ENCODE measurements around the gene TRAF7. TPM values are rescaled to one million over a fixed set of nuclear protein-coding genes. Genes with fewer than 3 reads are reported as not detected.
A peak's percentile ranks its signal among the peaks of the same experiment; 100 is the strongest.

Gene TRAF7
- total RNA-seq, 1 experiment from 2014 or later: 199 TPM

DNA sequence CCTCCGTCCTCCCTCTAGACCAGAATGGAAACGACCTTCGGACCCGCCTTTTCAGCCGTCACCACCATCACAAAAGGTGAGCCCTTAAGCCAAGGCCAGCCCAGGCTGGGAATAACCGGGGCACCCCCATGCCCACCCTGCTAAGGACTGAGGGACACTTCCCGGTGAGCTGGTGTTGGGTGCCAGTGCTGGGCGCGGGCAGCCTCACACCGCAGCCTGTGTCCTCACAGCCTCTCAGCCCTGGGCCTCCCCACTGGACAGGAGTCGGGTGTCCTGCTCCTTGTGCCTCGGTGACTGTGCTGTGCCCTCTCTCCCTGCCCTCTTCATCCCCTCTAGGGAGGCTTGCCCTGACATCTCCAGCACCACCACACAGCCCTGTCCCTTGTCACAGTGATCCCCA lies 10.3 kb downstream of the TRAF7 start:
- no peaks in the 10 kb centered on the region for H3K27me3 ChIP-seq (ENCODE audit: insufficient read depth, low read depth)
- H2AFZ ChIP-seq: no peak overlapping the region
- peaks cover 41% of the 10 kb centered on the region for H3K4me1 ChIP-seq (replicated peaks; ENCODE audit: insufficient read depth)
- H3K4me2 ChIP-seq: no peak overlapping the region
- H3K9me2 ChIP-seq (ENCODE audit: insufficient read depth): no peaks in the 10 kb centered on the region
- no peak overlapping the region for H3K27ac ChIP-seq
- no peak for DNase-seq
- H3K36me3 ChIP-seq (ENCODE audit: low read depth): 0 out of 2 replicates have a peak, but pooled peaks cover 9% of the 10 kb centered on the region
- peaks cover 36% of the 10 kb centered on the region for H3F3A ChIP-seq (ENCODE audit: insufficient read depth, low read depth)
- no peak for TF ChIP-seq EZH2 (IDR thresholded peaks at IDR 0.05; ENCODE audit: low read depth)
- TF ChIP-seq CTCF (conservative IDR thresholded peaks at IDR 0.05): no peak
- no peak overlapping the region for H3K4me3 ChIP-seq
- BruUV-seq (replicated peaks): no TSS peak
- ChIA-PET POLR2A (ENCODE audit: unreplicated experiment) (no interaction called here), CTCF (no interaction called here)
- peaks cover 48% of the 10 kb centered on the region for H4K20me1 ChIP-seq (ENCODE audit: insufficient read depth)
- no peaks in the 10 kb centered on the region for H3K9me3 ChIP-seq (ENCODE audit: insufficient read depth, low read depth)
- intact Hi-C loops (cut with micrococcal nuclease; ENCODE audit: unreplicated experiment): no loop called here
- H3K79me2 ChIP-seq (ENCODE audit: low read depth): peaks cover 49% of the 10 kb centered on the region

- no peak overlapping the region for H3K4me2 ChIP-seq
- intact Hi-C loops (cut with micrococcal nuclease; ENCODE audit: unreplicated experiment): no loop called here
Measured at GRCh38 chr16:2166263-2167067, 10.9 kb downstream of the TRAF7 start.

GRCh38 chr16:2167068-2167638 lies 11.6 kb downstream of the TRAF7 start:
- intact Hi-C loops (cut with micrococcal nuclease; ENCODE audit: unreplicated experiment): no loop called here
- Histone ChIP-seq H3K36me3 (ENCODE audit: low read depth) (0 out of 2 replicates have a peak, but pooled peaks cover 9% of the 10 kb centered on the region), H3K4me1 (replicated peaks; ENCODE audit: insufficient read depth) (peaks cover 31% of the 10 kb centered on the region), H3F3A (ENCODE audit: insufficient read depth, low read depth) (peaks cover 27% of the 10 kb centered on the region), H3K4me2 (no peak overlapping the region), H2AFZ (no peak overlapping the region), H3K79me2 (ENCODE audit: low read depth) (peaks cover 37% of the 10 kb centered on the region), H3K27me3 (ENCODE audit: insufficient read depth, low read depth) (no peaks in the 10 kb centered on the region), H3K9me2 (ENCODE audit: insufficient read depth) (no peaks in the 10 kb centered on the region), H4K20me1 (ENCODE audit: insufficient read depth) (peaks cover 39% of the 10 kb centered on the region), H3K27ac (no peak overlapping the region), H3K9me3 (ENCODE audit: insufficient read depth, low read depth) (no peaks in the 10 kb centered on the region), H3K4me3 (no peak overlapping the region)
- TF ChIP-seq EZH2 (IDR thresholded peaks at IDR 0.05; ENCODE audit: low read depth) (no peak), CTCF (conservative IDR thresholded peaks at IDR 0.05) (no peak)
- no TSS peak for BruUV-seq (replicated peaks)
- ChIA-PET POLR2A (ENCODE audit: unreplicated experiment) (interaction anchor here (0.7 kb wide), 1 partner anchor 300 kb away, joined by 3 read pairs; no protein-coding TSS in a partner anchor), CTCF (no interaction called here)
- DNase-seq: no peak

More at GRCh38 chr16:2166263-2167067, 10.9 kb downstream of the TRAF7 start:
- Histone ChIP-seq H3K27ac (no peak overlapping the region), H3K4me1 (replicated peaks; ENCODE audit: insufficient read depth) (peaks cover 38% of the 10 kb centered on the region), H2AFZ (no peak overlapping the region), H3K9me3 (ENCODE audit: insufficient read depth, low read depth) (no peaks in the 10 kb centered on the region), H3K27me3 (ENCODE audit: insufficient read depth, low read depth) (no peaks in the 10 kb centered on the region), H4K20me1 (ENCODE audit: insufficient read depth) (peaks cover 44% of the 10 kb centered on the region), H3K9me2 (ENCODE audit: insufficient read depth) (no peaks in the 10 kb centered on the region), H3K4me3 (no peak overlapping the region), H3K36me3 (ENCODE audit: low read depth) (0 out of 2 replicates have a peak, but pooled peaks cover 9% of the 10 kb centered on the region), H3K79me2 (ENCODE audit: low read depth) (peaks cover 44% of the 10 kb centered on the region), H3F3A (ENCODE audit: insufficient read depth, low read depth) (peaks cover 34% of the 10 kb centered on the region)
- ChIA-PET POLR2A (ENCODE audit: unreplicated experiment) (interaction anchor here (0.7 kb wide), 1 partner anchor 301 kb away, joined by 3 read pairs; no protein-coding TSS in a partner anchor), CTCF (no interaction called here)
- peak in 1 of 2 experiments; percentile 56 for DNase-seq
- no peak for TF ChIP-seq EZH2 (IDR thresholded peaks at IDR 0.05; ENCODE audit: low read depth)
- no peak for TF ChIP-seq CTCF (conservative IDR thresholded peaks at IDR 0.05)
- no TSS peak for BruUV-seq (replicated peaks)

Measured in PC-9 (cell line).